ENCODE results near the gene ABHD17B.

- no peak for TF ChIP-seq CTCF (conservative IDR thresholded peaks at IDR 0.05; ENCODE audit: low read length)
- no peak for TF ChIP-seq EZH2phosphoT487 (IDR thresholded peaks at IDR 0.05; ENCODE audit: borderline replicate concordance)
Measured at GRCh38 chr9:71909887-71910649, 925 bp downstream of the ABHD17B start.
